Hepatocyte (in vitro differentiated cells): ENCODE results near the gene DEDD.

Experiments
- CTCF ChIP-seq: fragments of 200-600 bp; sonication (generic); IDR thresholded peaks from 2 replicates; pipeline ENCODE4 v1.5.1; 2016; ENCODE audit warnings: antibody characterized with exemption, mild to moderate bottlenecking; ENCODE audit not compliant: poor library complexity
- EZH2 ChIP-seq: fragments of 200-600 bp; sonication (generic); IDR thresholded peaks from 2 replicates; pipeline ENCODE4 v1.6.1; 2016; ENCODE audit warnings: antibody characterized with exemption, mild to moderate bottlenecking, borderline replicate concordance
- EZH2phosphoT487 ChIP-seq: fragments of 200-600 bp; sonication (generic); IDR thresholded peaks from one replicate; pipeline ENCODE4 v1.6.1; 2018; ENCODE audit warnings: antibody characterized with exemption, mild to moderate bottlenecking, low read depth, moderate library complexity; ENCODE audit not compliant: unreplicated experiment, severe bottlenecking

- TF ChIP-seq CTCF (no peak), EZH2 (no peak), EZH2phosphoT487 (no peak)
These were observed 9.5 kb downstream of the DEDD start for GRCh38 chr1:161122967-161123366.
